GM12872 (cell line): ENCODE data around the gene CISTR.

Source experiments
- TF ChIP-seq, protein P1 (sequence below): IDR thresholded peaks from 3 replicates; pipeline ENCODE4 v1.5.1; 2011; ENCODE audit warnings: low read depth, mild to moderate bottlenecking, low read length, moderate library complexity; ENCODE audit not compliant: insufficient read depth

The CISTR gene

GRCh38 chr12:53786411-53786810 is 34.6 kb upstream of the CISTR start:
- TF ChIP-seq, protein P1, sequence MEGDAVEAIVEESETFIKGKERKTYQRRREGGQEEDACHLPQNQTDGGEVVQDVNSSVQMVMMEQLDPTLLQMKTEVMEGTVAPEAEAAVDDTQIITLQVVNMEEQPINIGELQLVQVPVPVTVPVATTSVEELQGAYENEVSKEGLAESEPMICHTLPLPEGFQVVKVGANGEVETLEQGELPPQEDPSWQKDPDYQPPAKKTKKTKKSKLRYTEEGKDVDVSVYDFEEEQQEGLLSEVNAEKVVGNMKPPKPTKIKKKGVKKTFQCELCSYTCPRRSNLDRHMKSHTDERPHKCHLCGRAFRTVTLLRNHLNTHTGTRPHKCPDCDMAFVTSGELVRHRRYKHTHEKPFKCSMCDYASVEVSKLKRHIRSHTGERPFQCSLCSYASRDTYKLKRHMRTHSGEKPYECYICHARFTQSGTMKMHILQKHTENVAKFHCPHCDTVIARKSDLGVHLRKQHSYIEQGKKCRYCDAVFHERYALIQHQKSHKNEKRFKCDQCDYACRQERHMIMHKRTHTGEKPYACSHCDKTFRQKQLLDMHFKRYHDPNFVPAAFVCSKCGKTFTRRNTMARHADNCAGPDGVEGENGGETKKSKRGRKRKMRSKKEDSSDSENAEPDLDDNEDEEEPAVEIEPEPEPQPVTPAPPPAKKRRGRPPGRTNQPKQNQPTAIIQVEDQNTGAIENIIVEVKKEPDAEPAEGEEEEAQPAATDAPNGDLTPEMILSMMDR, result no peak

DNA sequence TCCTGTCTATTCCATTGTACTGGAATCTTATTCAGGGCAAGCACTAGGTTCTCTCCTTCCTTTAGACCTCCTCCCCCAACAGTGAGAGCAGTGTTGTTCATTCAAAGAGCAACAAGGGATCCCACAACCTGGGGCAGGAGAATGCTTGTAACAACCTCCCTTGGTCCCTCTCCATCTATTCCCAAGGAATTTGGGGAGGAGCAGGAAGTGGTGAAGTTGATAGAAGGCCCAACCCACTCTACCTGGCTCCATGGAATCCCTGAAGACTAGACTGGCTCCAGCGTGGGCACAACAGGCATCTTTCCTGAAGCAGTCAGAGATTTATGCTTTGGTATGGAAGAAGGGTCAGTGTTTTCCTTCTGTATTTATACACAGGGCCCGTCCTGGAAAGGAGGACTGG is 33.4 kb upstream of the CISTR start:
- TF ChIP-seq, protein P1, result no peak

DNA sequence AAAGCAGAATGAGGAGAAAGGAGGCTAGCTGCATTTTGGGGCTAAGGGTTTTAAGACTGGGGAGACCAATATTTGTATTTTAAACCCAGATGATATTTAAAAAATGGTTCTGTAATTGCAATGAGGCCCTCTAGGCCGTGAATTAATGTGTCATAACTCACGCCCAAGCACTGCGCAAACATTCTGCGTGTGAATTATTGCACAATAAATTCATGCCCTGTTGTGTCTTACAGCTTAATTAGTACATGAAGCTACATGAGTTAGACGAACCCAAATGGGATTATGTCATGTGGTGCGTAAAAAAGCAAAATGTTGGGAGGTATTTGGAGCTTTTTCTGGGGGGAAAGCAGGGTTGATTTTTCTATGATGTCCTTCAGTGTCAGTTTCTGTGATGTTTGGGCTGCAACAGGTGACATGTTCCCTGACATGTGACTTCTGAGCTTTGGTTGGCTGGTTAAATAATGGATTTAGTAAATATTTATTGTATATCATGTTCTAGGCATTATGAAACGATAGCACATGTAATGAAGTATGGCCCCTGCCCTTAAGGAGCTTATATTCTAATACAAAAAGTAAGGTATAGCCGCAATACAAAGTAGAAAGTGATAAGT is 30.4 kb upstream of the CISTR start:
- TF ChIP-seq, protein P1, result no peak

- TF ChIP-seq, protein P1, result no peak
Observed at GRCh38 chr12:53781228-53781801, 29.5 kb upstream of the CISTR start.

DNA sequence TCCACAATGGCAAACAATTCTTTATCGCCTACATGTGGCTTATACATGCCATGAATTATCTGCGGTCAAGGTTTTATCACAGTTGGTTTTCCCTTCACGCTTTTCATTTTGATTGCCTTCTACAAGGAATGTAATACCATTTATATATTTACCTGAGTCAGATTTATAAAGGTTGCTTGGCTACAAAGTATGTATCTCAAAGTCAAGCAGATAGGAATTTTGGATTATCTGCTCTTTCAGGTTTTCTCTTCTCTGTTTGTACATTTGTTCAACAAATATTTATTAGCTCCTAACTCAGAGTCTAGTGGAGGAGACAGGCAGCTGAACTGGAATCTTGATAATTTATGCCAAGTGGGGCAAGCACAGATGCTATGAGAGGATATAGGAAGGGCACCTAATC is 28.5 kb upstream of the CISTR start:
- TF ChIP-seq, protein P1, result no peak

GRCh38 chr12:53777936-53778644 is 26.3 kb upstream of the CISTR start:
- TF ChIP-seq, protein P1, result no peak

DNA sequence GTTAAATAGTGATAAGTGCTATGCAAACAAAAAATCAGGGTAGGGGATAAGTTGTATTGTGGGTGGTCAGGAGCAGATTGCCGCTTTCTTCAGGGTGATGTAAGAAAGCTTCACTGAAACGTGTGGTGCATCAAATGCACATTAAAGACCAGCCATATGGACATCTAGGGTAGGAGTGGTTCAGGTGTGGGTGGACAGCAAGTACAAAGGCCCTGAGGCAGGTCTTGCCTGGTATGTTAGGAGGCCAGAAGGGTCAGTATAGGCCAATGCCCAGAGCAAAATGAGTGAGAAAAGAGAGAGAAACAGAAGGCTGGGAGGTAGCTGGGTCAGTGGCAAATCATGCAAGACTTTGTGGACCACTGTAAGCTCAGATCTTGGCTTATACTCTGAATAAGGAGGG is 25.6 kb upstream of the CISTR start:
- TF ChIP-seq, protein P1, result no peak
